Tibial nerve (tissue), 4 donors: Measurements from ENCODE around the gene NKX6-1. TPM values are rescaled to one million over a fixed set of nuclear protein-coding genes. Genes with fewer than 3 reads are reported as not detected.

Experiments used
- DNase-seq, 2 donors: peaks; one replicate each; pipeline ENCODE4 v3.0.0-alpha.2; 2019; ENCODE audit warnings: low spot score in 2 of 2
- H3K27ac ChIP-seq, 4 donors: fragments of 200-600 bp; sonication (generic) in 3 of 4; one replicate each; pipeline ENCODE4 v1.5.1; 2017 to 2019; ENCODE audit warnings: mild to moderate bottlenecking in 1 of 4
- H3K27me3 ChIP-seq, 2 donors: fragments of 200-600 bp; sonication (generic) in 1 of 2; one replicate each; pipeline versions ENCODE4 v1.5.1 to v1.6.0; 2017 to 2019
- H3K36me3 ChIP-seq, 3 donors: fragments of 200-600 bp; sonication (generic); one replicate each; pipeline ENCODE4 v1.5.1; 2018 to 2019
- H3K4me1 ChIP-seq, 4 donors: fragments of 200-600 bp; sonication (generic) in 3 of 4; one replicate each; pipeline ENCODE4 v1.5.1; 2017 to 2019
- H3K4me3 ChIP-seq, 4 donors: fragments of 200-600 bp; sonication (generic) in 3 of 4; one replicate each; pipeline ENCODE4 v1.5.1; 2017 to 2019; ENCODE audit warnings: mild to moderate bottlenecking in 1 of 4, moderate library complexity in 1 of 4
- H3K9me3 ChIP-seq, 4 donors: fragments of 200-600 bp; sonication (generic) in 3 of 4; one replicate each; pipeline ENCODE4 v1.5.1; 2017 to 2019
- EP300 ChIP-seq, 2 donors: sonication (generic); formaldehyde crosslinking; IDR thresholded peaks; one replicate each; pipeline ENCODE4 v1.6.1; 2017; ENCODE audit warnings: antibody characterized with exemption in 2 of 2, mild to moderate bottlenecking in 1 of 2
- POLR2A ChIP-seq, 2 donors: fragments of 450-650 bp; IDR thresholded peaks; one replicate each; pipeline ENCODE4 v1.6.1; 2017; ENCODE audit warnings: antibody characterized with exemption in 2 of 2, mild to moderate bottlenecking in 2 of 2, moderate library complexity in 2 of 2
- WGBS, 2 donors: methylation state at CpG; one replicate each; pipeline ENCODE4 v1.1.5; 2018; 5-methylcytosine and 5-hydroxymethylcytosine counted together
- total RNA-seq, 4 donors: library from RNA; depleted of rRNA; stranded (reverse); fragments of >200 nt; gene quantifications; one replicate each; pipeline ENCODE4 v1.1.0, GENCODE V29; 2016
- TF ChIP-seq, protein P1 (sequence below), 5 experiments: fragments of 200-600 bp in 3 of 5; fragments of 450-650 bp in 2 of 5; sonication (generic) in 3 of 5; IDR thresholded peaks; one replicate each; pipeline ENCODE4 v1.5.1; 2016 to 2019; ENCODE audit warnings: antibody characterized with exemption in 5 of 5, mild to moderate bottlenecking in 3 of 5, moderate library complexity in 2 of 5

Gene NKX6-1
- total RNA-seq, 4 donors from 2014 or later, result 0.21 TPM; not detected in 3

DNA sequence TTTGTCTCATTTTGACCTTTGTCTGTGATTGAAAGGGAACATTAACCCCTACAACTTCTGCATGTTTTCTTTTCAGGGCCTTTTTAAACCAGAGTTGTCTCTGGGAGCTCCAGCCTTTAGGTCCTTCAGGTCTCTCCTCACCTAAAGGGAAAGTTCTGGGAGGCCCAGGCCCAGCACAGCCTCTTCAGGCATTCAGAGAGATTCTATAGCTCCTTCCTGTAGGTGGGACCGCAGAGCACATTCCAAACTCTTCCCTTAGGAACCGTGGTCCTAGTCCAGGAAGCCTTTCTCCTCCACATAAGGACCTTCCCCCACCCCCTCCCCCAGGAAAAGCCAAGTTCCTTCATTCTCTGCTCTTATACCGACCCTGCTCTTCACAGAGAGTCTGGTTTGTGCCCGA, 14.9 kb downstream of the NKX6-1 start:
- DNase-seq, result no peak
- no peak overlapping the region for H3K27ac ChIP-seq
- H3K27me3 ChIP-seq, result peaks cover 0 to 100% of the 10 kb centered on the region in 2 donors
- H3K4me3 ChIP-seq, result no peak overlapping the region
- WGBS, 2 donors, result 24 to 33% methylated on average over 4 of the region's 4 CpGs
- H3K36me3 ChIP-seq, result no peaks in the 10 kb centered on the region
- H3K4me1 ChIP-seq, result peaks cover 0 to 30% (median 13%) of the 10 kb centered on the region in 4 donors
- no peaks in the 10 kb centered on the region for H3K9me3 ChIP-seq
- no peak for TF ChIP-seq POLR2A (IDR thresholded peaks at IDR 0.05)

GRCh38 chr4:84483688-84484087, 15.4 kb downstream of the NKX6-1 start:
- H3K9me3 ChIP-seq, result no peaks in the 10 kb centered on the region
- H3K4me3 ChIP-seq, result no peak overlapping the region
- no peak for DNase-seq
- H3K27me3 ChIP-seq, result peaks cover 0 to 100% of the 10 kb centered on the region in 2 donors
- no peak overlapping the region for H3K27ac ChIP-seq
- 6 to 20% methylated on average over 20 of the region's 20 CpGs for WGBS, 2 donors
- H3K4me1 ChIP-seq, result peaks cover 0 to 30% (median 13%) of the 10 kb centered on the region in 4 donors
- TF ChIP-seq EP300 (IDR thresholded peaks at IDR 0.05) (no peak), POLR2A (IDR thresholded peaks at IDR 0.05) (no peak)
- TF ChIP-seq, protein P1, sequence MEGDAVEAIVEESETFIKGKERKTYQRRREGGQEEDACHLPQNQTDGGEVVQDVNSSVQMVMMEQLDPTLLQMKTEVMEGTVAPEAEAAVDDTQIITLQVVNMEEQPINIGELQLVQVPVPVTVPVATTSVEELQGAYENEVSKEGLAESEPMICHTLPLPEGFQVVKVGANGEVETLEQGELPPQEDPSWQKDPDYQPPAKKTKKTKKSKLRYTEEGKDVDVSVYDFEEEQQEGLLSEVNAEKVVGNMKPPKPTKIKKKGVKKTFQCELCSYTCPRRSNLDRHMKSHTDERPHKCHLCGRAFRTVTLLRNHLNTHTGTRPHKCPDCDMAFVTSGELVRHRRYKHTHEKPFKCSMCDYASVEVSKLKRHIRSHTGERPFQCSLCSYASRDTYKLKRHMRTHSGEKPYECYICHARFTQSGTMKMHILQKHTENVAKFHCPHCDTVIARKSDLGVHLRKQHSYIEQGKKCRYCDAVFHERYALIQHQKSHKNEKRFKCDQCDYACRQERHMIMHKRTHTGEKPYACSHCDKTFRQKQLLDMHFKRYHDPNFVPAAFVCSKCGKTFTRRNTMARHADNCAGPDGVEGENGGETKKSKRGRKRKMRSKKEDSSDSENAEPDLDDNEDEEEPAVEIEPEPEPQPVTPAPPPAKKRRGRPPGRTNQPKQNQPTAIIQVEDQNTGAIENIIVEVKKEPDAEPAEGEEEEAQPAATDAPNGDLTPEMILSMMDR (IDR thresholded peaks at IDR 0.05), result no peak
- no peaks in the 10 kb centered on the region for H3K36me3 ChIP-seq

GRCh38 chr4:84482564-84483563, 16.2 kb downstream of the NKX6-1 start:
- Histone ChIP-seq H3K4me1 (peaks cover 0 to 30% (median 13%) of the 10 kb centered on the region in 4 donors), H3K9me3 (no peaks in the 10 kb centered on the region), H3K27me3 (peaks cover 0 to 99% of the 10 kb centered on the region in 2 donors), H3K36me3 (no peaks in the 10 kb centered on the region), H3K27ac (no peak overlapping the region), H3K4me3 (peak overlapping the region in 2 of 4 donors; percentile 11 to 25)
- WGBS, 2 donors, result 9 to 14% methylated on average over 39 to 64 of the region's 69 CpGs
- TF ChIP-seq POLR2A (IDR thresholded peaks at IDR 0.05) (no peak), EP300 (IDR thresholded peaks at IDR 0.05) (no peak)
- TF ChIP-seq, protein P1 (IDR thresholded peaks at IDR 0.05), result peak in 2 of 5 experiments; percentile 14 to 19
- no peak for DNase-seq

- Histone ChIP-seq H3K27ac (no peak overlapping the region), H3K9me3 (no peaks in the 10 kb centered on the region), H3K4me3 (no peak overlapping the region), H3K27me3 (peaks cover 0 to 89% of the 10 kb centered on the region in 2 donors), H3K4me1 (peaks cover 0 to 30% (median 13%) of the 10 kb centered on the region in 4 donors), H3K36me3 (no peaks in the 10 kb centered on the region)
- DNase-seq, result no peak
- TF ChIP-seq EP300 (IDR thresholded peaks at IDR 0.05) (no peak), POLR2A (IDR thresholded peaks at IDR 0.05) (no peak)
- TF ChIP-seq, protein P1 (IDR thresholded peaks at IDR 0.05), result no peak
- WGBS, 2 donors, result 4 to 7% methylated on average over 18 to 20 of the region's 20 CpGs
Measured at GRCh38 chr4:84481860-84482245, 17.2 kb downstream of the NKX6-1 start.

DNA sequence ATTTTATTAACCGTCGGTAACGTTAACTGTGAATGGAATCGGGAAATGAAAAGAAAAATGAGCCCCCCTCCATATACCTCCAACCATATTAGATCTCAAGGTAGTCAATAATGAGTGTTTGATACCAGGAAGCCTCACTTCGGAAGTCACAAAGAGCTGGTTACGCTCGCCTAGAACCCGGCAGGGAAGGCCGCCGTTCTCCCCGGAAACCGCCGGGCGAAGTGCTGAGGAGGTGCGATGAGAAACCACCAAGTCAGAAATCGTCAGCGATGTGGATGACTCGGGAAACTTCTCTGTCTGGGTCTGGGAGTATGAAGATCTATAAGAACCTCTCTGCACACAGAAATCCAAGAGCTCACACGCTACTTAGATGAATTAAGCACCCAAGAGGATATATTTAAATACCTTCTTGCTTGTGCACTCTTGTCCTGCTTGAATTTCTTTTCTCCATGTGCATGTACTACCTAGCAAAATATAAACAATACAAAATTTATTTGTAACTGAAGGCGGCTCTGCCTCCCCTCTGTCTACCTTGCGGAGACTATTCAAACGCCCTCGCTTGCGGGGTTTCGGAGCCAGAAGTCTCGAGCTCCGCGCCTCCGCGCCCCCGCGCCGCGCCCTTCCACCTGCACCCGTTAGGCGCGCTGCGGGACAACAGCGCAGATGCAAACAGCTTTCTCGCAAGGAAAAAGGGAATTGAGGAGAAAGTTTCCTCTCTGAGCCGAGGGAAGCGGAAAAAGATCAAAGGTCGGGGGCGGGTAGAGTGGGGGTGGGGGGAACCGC, 17.8 kb downstream of the NKX6-1 start:
- H3K27me3 ChIP-seq, result peaks cover 0 to 85% of the 10 kb centered on the region in 2 donors
- peaks cover 0 to 30% (median 13%) of the 10 kb centered on the region in 4 donors for H3K4me1 ChIP-seq
- no peaks in the 10 kb centered on the region for H3K9me3 ChIP-seq
- H3K27ac ChIP-seq, result no peak overlapping the region
- H3K36me3 ChIP-seq, result no peaks in the 10 kb centered on the region
- DNase-seq, result no peak
- TF ChIP-seq POLR2A (IDR thresholded peaks at IDR 0.05) (no peak), EP300 (IDR thresholded peaks at IDR 0.05) (no peak)
- TF ChIP-seq, protein P1 (IDR thresholded peaks at IDR 0.05), result no peak
- H3K4me3 ChIP-seq, result no peak overlapping the region
- 6 to 14% methylated on average over 45 of the region's 45 CpGs for WGBS, 2 donors
